Activated B cell treated with CpG ODN at 0.5 μM for 24 hours (primary cell): ENCODE results near the gene ZNF578. TPM values are rescaled to one million over a fixed set of nuclear protein-coding genes. Genes with fewer than 3 reads are reported as not detected.
"Not testable (repeated sequence)": the region's sequence is repeated elsewhere in the genome, so short reads cannot be mapped to it uniquely, and the experiment has no call there.

ENCODE experiments used
- ATAC-seq: fragments of 200-7000 bp; cut with Tn5 transposase; one replicate; pipeline ENCODE4 v1.10.0; 2021; ENCODE audit warnings: low read depth, mild to moderate bottlenecking, moderate library complexity
- CTCF ChIA-PET: fragments of 350-600 bp; sonication (Branson Sonifier 250); formaldehyde crosslinking; loops from one replicate; lab custom pipeline; 2021; ENCODE audit warnings: antibody characterized with exemption; lab: Charles Lee
- POLR2A ChIA-PET: fragments of 350-600 bp; sonication (Branson Sonifier 250); formaldehyde crosslinking; loops from one replicate; lab custom pipeline; 2021; ENCODE audit warnings: antibody characterized with exemption; lab: Charles Lee
- DNase-seq: peaks from one replicate; pipeline ENCODE4 v3.0.0; 2022
- H3K27ac Mint-ChIP-seq: one replicate; pipeline ENCODE4 v1.8.0; 2020; ENCODE audit warnings: mixed read lengths
- H3K27me3 Mint-ChIP-seq: one replicate; pipeline ENCODE4 v1.8.0; 2021; ENCODE audit warnings: mixed read lengths
- H3K36me3 Mint-ChIP-seq: one replicate; pipeline ENCODE4 v1.8.0; 2021; ENCODE audit warnings: low read depth, mixed read lengths
- H3K4me1 Mint-ChIP-seq: one replicate; pipeline ENCODE4 v1.8.0; 2021; ENCODE audit warnings: mixed read lengths
- H3K4me3 Mint-ChIP-seq: one replicate; pipeline ENCODE4 v1.8.0; 2020; ENCODE audit warnings: mild to moderate bottlenecking, mixed read lengths
- H3K9me3 Mint-ChIP-seq: one replicate; pipeline ENCODE4 v1.8.0; 2020; ENCODE audit warnings: mixed read lengths
- CTCF ChIP-seq: fragments of 200-600 bp; IDR thresholded peaks from one replicate; pipeline ENCODE4 v1.8.0; 2022; ENCODE audit warnings: antibody characterized with exemption, mild to moderate bottlenecking
- intact Hi-C: fragments of 100-400 bp; cut with micrococcal nuclease; formaldehyde crosslinking; loops from one replicate; pipeline ENCODE4 v1.15.1; 2024
- total RNA-seq: library from RNA; stranded (reverse); gene quantifications from 2 replicates; pipeline ENCODE4 v1.2.3, GENCODE V29; 2022

The ZNF578 gene
- total RNA-seq, 1 donor from 2014 or later = 2.8 TPM

DNA sequence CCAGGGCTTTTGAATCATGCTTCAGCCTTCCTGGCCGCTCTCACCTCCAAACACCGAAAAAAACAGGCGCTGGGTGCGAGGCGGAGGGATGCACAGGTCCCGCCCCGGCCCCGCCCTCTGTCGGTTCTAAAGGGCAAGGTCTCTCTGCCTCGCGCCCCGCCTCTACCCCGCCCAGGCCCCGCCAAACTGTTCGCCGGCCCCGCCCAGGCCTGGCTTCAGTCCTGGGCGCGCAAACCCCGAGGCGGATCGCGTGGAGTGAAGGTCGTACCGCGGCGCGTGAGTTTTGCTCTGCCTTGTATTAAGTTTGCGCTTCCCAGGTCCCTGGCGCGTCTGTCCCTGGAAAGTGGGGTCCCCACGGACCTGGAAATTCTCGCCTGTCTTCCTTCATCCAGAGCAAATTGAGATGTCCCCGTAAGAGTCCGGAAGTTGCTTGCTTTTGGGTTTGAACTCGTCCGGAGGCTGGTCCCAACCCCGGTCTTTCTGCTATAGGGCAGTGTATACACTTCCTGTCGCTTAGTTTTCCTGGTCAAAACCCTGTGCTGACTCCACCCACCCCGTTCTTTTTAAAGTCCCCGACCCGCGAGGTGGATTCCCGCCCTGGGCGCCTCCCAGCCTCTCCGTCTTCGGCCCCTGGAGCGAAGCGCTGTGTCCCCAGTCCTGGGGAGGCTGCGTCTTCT lies 82.6 kb downstream of the ZNF578 start:
- H3K4me1 Mint-ChIP-seq = peaks cover 23% of the 10 kb centered on the region
- intact Hi-C loops = loop anchor here (1.0 to 5.0 kb wide), 5 partner anchors 9 to 566 kb away; partner anchors contain the start of genes ZNF160, ZNF701, ZNF808 and ZNF816
- H3K4me3 Mint-ChIP-seq = peak overlapping the region; percentile 92
- H3K36me3 Mint-ChIP-seq = peaks cover 38% of the 10 kb centered on the region
- POLR2A ChIA-PET = interaction anchor here (0.7 kb wide), 2 partner anchors 9 to 70 kb away, joined by 3 to 8 read pairs; partner anchors contain the start of gene ZNF808
- ATAC-seq = peak; percentile 98
- peak overlapping the region; percentile 86 for H3K27ac Mint-ChIP-seq
- peaks cover 2% of the 10 kb centered on the region for H3K9me3 Mint-ChIP-seq
- CTCF ChIA-PET = no interaction called here
- no peak for TF ChIP-seq CTCF
- H3K27me3 Mint-ChIP-seq = no peaks in the 10 kb centered on the region
- DNase-seq = peak; percentile 86

GRCh38 chr19:52536448-52536800 lies 83.1 kb downstream of the ZNF578 start:
- Mint-ChIP-seq H3K27me3 (no peaks in the 10 kb centered on the region), H3K9me3 (peaks cover 2% of the 10 kb centered on the region), H3K36me3 (peaks cover 42% of the 10 kb centered on the region), H3K4me3 (peak overlapping the region; percentile 92), H3K27ac (peak overlapping the region; percentile 86), H3K4me1 (peaks cover 23% of the 10 kb centered on the region)
- peak; percentile 32 for DNase-seq
- intact Hi-C loops = loop anchor here (1.0 to 5.0 kb wide), 4 partner anchors 34 to 566 kb away; partner anchors contain the start of genes ZNF160, ZNF701 and ZNF816
- ATAC-seq = peak; percentile 30
- no peak for TF ChIP-seq CTCF
- POLR2A ChIA-PET = no interaction called here
- CTCF ChIA-PET = no interaction called here

DNA sequence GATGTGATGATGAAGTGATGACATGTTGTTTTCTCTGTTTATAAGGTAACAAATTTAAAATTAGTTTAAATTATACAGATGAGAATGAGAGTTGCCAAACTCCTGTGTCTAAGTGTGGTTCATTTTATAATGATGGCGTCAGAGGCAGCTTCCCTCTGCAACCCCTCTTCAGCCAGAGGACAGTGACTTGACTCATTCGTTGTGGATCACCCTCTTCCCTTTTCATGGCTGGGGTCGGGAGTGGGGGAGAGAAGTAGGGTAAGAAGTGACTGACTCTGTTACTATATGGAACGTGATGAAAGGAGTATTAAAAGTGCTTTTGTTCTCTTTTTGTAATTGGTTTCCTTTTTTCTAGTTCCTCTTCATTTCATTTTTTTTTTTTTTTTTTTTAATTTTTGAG lies 85.5 kb downstream of the ZNF578 start:
- ATAC-seq, DNase-seq, CTCF ChIA-PET, H3K27ac Mint-ChIP-seq, H3K9me3 Mint-ChIP-seq, H3K4me3 Mint-ChIP-seq, POLR2A ChIA-PET, H3K27me3 Mint-ChIP-seq: not testable (repeated sequence)
- intact Hi-C loops = loop anchor here (5.0 kb wide), 3 partner anchors 352 to 563 kb away; partner anchors contain the start of genes ZNF160 and ZNF816
- Mint-ChIP-seq H3K4me1 (peaks cover 30% of the 10 kb centered on the region), H3K36me3 (peaks cover 45% of the 10 kb centered on the region)

DNA sequence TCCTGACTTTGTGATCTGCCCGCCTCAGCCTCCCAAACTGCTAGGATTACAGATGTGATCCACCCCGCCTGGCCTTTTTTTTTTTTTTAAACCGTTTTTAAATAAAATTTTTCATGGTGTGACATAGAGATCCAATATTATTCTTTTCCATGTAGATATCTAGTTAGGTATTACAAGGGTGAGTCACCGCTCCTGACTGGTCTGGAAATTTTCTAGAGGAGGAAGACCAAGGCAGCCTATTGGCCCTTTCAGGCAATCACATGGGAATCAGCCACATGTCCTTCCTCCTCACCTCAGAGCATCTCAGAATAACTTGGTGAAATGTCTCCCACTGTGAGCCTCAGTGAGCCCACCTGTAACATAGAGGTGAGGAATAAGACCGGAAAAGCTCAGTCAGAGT lies 87.8 kb downstream of the ZNF578 start:
- intact Hi-C loops, DNase-seq, H3K27me3 Mint-ChIP-seq, CTCF ChIA-PET, POLR2A ChIA-PET, H3K4me3 Mint-ChIP-seq, H3K27ac Mint-ChIP-seq, H3K9me3 Mint-ChIP-seq, ATAC-seq: not testable (repeated sequence)
- Mint-ChIP-seq H3K4me1 (peaks cover 23% of the 10 kb centered on the region), H3K36me3 (peaks cover 58% of the 10 kb centered on the region)

- no peak overlapping the region for H3K4me3 Mint-ChIP-seq
- POLR2A ChIA-PET = no interaction called here
- CTCF ChIA-PET = no interaction called here
- TF ChIP-seq CTCF = no peak
- ATAC-seq (no peak), DNase-seq (no peak)
- no peaks in the 10 kb centered on the region for H3K27me3 Mint-ChIP-seq
- H3K9me3 Mint-ChIP-seq = peaks cover 6% of the 10 kb centered on the region
- H3K36me3 Mint-ChIP-seq = peaks cover 58% of the 10 kb centered on the region
- peaks cover 19% of the 10 kb centered on the region for H3K4me1 Mint-ChIP-seq
- no peak overlapping the region for H3K27ac Mint-ChIP-seq
- intact Hi-C loops = no loop called here
These were observed 88.3 kb downstream of the ZNF578 start for GRCh38 chr19:52541608-52542007.

DNA sequence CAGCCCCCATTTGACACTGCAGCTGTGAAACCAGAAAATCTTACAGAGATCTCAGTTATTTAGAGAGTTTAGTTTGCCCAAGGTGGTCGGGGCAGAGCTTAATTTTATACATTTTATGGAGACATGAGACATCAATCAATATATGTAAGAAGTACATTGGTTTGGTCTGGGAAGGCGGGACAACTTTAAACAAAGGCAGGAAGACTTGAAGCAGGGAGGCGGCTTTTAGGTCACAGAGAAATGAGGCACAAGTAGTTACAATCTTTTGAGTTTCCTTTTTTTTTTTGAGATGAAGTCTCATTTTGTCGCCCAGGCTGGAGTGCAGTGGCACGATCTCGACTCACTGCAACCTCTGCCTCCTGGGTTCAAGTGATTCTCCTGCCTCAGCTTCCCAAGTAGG lies 89.2 kb downstream of the ZNF578 start:
- POLR2A ChIA-PET, H3K27me3 Mint-ChIP-seq, H3K9me3 Mint-ChIP-seq, intact Hi-C loops, CTCF ChIA-PET, DNase-seq, ATAC-seq, H3K27ac Mint-ChIP-seq, H3K4me3 Mint-ChIP-seq: not testable (repeated sequence)
- peaks cover 67% of the 10 kb centered on the region for H3K36me3 Mint-ChIP-seq
- peaks cover 14% of the 10 kb centered on the region for H3K4me1 Mint-ChIP-seq
